Common myeloid progenitor, CD34-positive (primary cell): ENCODE results near the gene ADK.
"Not testable (repeated sequence)": the region's sequence is repeated elsewhere in the genome, so short reads cannot be mapped to it uniquely, and the experiment has no call there.

Experiments
- CTCF ChIA-PET: fragments of 350-600 bp; sonication (Branson Sonifier 250); formaldehyde crosslinking; loops from one replicate; lab custom pipeline; 2021; ENCODE audit warnings: antibody characterized with exemption; lab: Charles Lee
- POLR2A ChIA-PET: fragments of 350-600 bp; sonication (Branson Sonifier 250); formaldehyde crosslinking; loops from one replicate; lab custom pipeline; 2021; ENCODE audit warnings: antibody characterized with exemption; lab: Charles Lee
- DNase-seq, 3 donors: peaks; one replicate each; pipeline versions ENCODE4 v3.0.0 to v3.0.0-alpha.2; 2013
- H3K27ac ChIP-seq, 2 experiments: 1 replicate in 1 of 2; 2 replicates in 1 of 2; pipeline ENCODE4 v1.7.0; 2013; ENCODE audit warnings: inconsistent platforms in 2 of 2, low read length in 2 of 2, mild to moderate bottlenecking in 2 of 2, low read depth in 1 of 2, moderate library complexity in 1 of 2; ENCODE audit not compliant: severe bottlenecking in 2 of 2, insufficient read depth in 1 of 2, poor library complexity in 1 of 2
- H3K27me3 ChIP-seq, 5 experiments: replicated peaks in 2 of 5; 1 replicate in 3 of 5; 2 replicates in 2 of 5; pipeline versions ENCODE4 v1.6.1 to v1.7.0; 2013; ENCODE audit warnings: low read length in 4 of 5, mild to moderate bottlenecking in 2 of 5, moderate library complexity in 2 of 5, inconsistent platforms in 1 of 5; ENCODE audit not compliant: insufficient read depth in 5 of 5, control insufficient read depth in 4 of 5
- H3K36me3 ChIP-seq, 4 experiments: 1 replicate in 2 of 4; 2 replicates in 2 of 4; pipeline versions ENCODE4 v1.6.1 to v1.7.0; 2013; ENCODE audit warnings: low read length in 3 of 4, control low read depth in 1 of 4, mild to moderate bottlenecking in 1 of 4; ENCODE audit not compliant: control insufficient read depth in 4 of 4, insufficient read depth in 4 of 4
- H3K4me1 ChIP-seq, 4 experiments: 1 replicate in 3 of 4; 2 replicates in 1 of 4; pipeline versions ENCODE4 v1.6.1 to v1.7.1; 2013; ENCODE audit warnings: low read length in 3 of 4, mild to moderate bottlenecking in 3 of 4, control low read depth in 1 of 4, inconsistent platforms in 1 of 4, moderate library complexity in 1 of 4; ENCODE audit not compliant: control insufficient read depth in 4 of 4, insufficient read depth in 4 of 4; ENCODE audit errors: control extremely low read depth in 1 of 4
- H3K4me3 ChIP-seq, 7 experiments: 1 replicate in 4 of 7; 2 replicates in 3 of 7; pipeline versions ENCODE4 v1.5.1 to v1.7.0; 2013; ENCODE audit warnings: mild to moderate bottlenecking in 7 of 7, low read length in 6 of 7, moderate library complexity in 6 of 7, inconsistent platforms in 2 of 7, low read depth in 2 of 7, control low read depth in 1 of 7; ENCODE audit not compliant: insufficient read depth in 4 of 7, control insufficient read depth in 1 of 7; ENCODE audit errors: extremely low read depth in 1 of 7
- H3K9me3 ChIP-seq, 5 experiments: 1 replicate in 4 of 5; 2 replicates in 1 of 5; pipeline versions ENCODE4 v1.6.1 to v1.7.1; 2013; ENCODE audit warnings: low read length in 4 of 5, mild to moderate bottlenecking in 2 of 5, inconsistent platforms in 1 of 5, low read depth in 1 of 5, moderate library complexity in 1 of 5; ENCODE audit not compliant: control insufficient read depth in 4 of 5, insufficient read depth in 2 of 5; ENCODE audit errors: control extremely low read depth in 1 of 5
- WGBS: methylation state at CpG from one replicate; pipeline ENCODE4 v1.1.5; 2013; ENCODE audit not compliant: insufficient coverage; 5-methylcytosine and 5-hydroxymethylcytosine counted together

The ADK gene

GRCh38 chr10:74544106-74544505 lies 393.1 kb downstream of the ADK start:
- H3K9me3 ChIP-seq = no peaks in the 10 kb centered on the region
- peaks cover 0 to 2% (median 0%) of the 10 kb centered on the region in 4 experiments for H3K36me3 ChIP-seq
- DNase-seq = no peak
- WGBS = 89% methylated on average over 2 of the region's 2 CpGs
- H3K4me1 ChIP-seq = no peaks in the 10 kb centered on the region
- H3K4me3 ChIP-seq = no peak overlapping the region
- H3K27me3 ChIP-seq = no peaks in the 10 kb centered on the region
- ChIA-PET POLR2A (no interaction called here), CTCF (no interaction called here)
- H3K27ac ChIP-seq = no peak overlapping the region

GRCh38 chr10:74548676-74549075 lies 397.7 kb downstream of the ADK start:
- CTCF ChIA-PET = no interaction called here
- Histone ChIP-seq H3K36me3 (peaks cover 0 to 3% (median 0%) of the 10 kb centered on the region in 4 experiments), H3K4me1 (no peaks in the 10 kb centered on the region), H3K27me3 (no peaks in the 10 kb centered on the region), H3K27ac (no peak overlapping the region), H3K4me3 (no peak overlapping the region), H3K9me3 (no peaks in the 10 kb centered on the region)
- POLR2A ChIA-PET = no interaction called here
- WGBS = no CpG with 5 or more reads among the region's 2 CpGs
- DNase-seq = no peak

- ChIA-PET POLR2A (no interaction called here), CTCF (interaction anchor here (0.5 to 1.5 kb wide), 2 partner anchors 8 to 80 kb away, joined by 3 read pairs; no protein-coding TSS in a partner anchor)
- no peak for DNase-seq
- no peak overlapping the region for H3K27ac ChIP-seq
- peaks cover 0 to 13% (median 6%) of the 10 kb centered on the region in 4 experiments for H3K36me3 ChIP-seq
- H3K4me3 ChIP-seq = no peak overlapping the region
- WGBS = 92% methylated on average over 2 of the region's 2 CpGs
- peaks cover 0 to 2% (median 0%) of the 10 kb centered on the region in 5 experiments for H3K9me3 ChIP-seq
- H3K4me1 ChIP-seq = no peaks in the 10 kb centered on the region
- no peaks in the 10 kb centered on the region for H3K27me3 ChIP-seq
Measured at GRCh38 chr10:74556072-74556705, 405.2 kb downstream of the ADK start.

- H3K9me3 ChIP-seq = peaks cover 0 to 2% (median 0%) of the 10 kb centered on the region in 5 experiments
- H3K27ac ChIP-seq = no peak overlapping the region
- WGBS = no CpG with 5 or more reads among the region's 1 CpG
- DNase-seq = no peak
- peaks cover 0 to 13% (median 6%) of the 10 kb centered on the region in 4 experiments for H3K36me3 ChIP-seq
- no peaks in the 10 kb centered on the region for H3K4me1 ChIP-seq
- no peak overlapping the region for H3K4me3 ChIP-seq
- CTCF ChIA-PET = interaction anchor here (1.5 kb wide), 1 partner anchor 8 kb away, joined by 3 read pairs; no protein-coding TSS in a partner anchor
- no peaks in the 10 kb centered on the region for H3K27me3 ChIP-seq
- POLR2A ChIA-PET = no interaction called here
Measured at GRCh38 chr10:74557098-74557497, 406.1 kb downstream of the ADK start.

- Histone ChIP-seq H3K27ac (no peak overlapping the region), H3K4me3 (no peak overlapping the region), H3K4me1 (no peaks in the 10 kb centered on the region), H3K9me3 (peaks cover 0 to 2% (median 0%) of the 10 kb centered on the region in 5 experiments), H3K36me3 (peaks cover 0 to 13% (median 6%) of the 10 kb centered on the region in 4 experiments), H3K27me3 (no peaks in the 10 kb centered on the region)
- ChIA-PET CTCF (interaction anchor here (1.4 kb wide), 1 partner anchor 45 kb away, joined by 3 read pairs; no protein-coding TSS in a partner anchor), POLR2A (no interaction called here)
- WGBS = 100% methylated on average over 2 of the region's 3 CpGs
- no peak for DNase-seq
Measured at GRCh38 chr10:74558403-74558802, 407.4 kb downstream of the ADK start.

- Histone ChIP-seq H3K4me3 (no peak overlapping the region), H3K27ac (no peak overlapping the region), H3K4me1 (no peaks in the 10 kb centered on the region), H3K9me3 (peaks cover 0 to 2% (median 0%) of the 10 kb centered on the region in 5 experiments), H3K36me3 (peaks cover 0 to 13% (median 6%) of the 10 kb centered on the region in 4 experiments), H3K27me3 (no peaks in the 10 kb centered on the region)
- ChIA-PET CTCF (interaction anchor here (1.4 kb wide), 1 partner anchor 45 kb away, joined by 3 read pairs; no protein-coding TSS in a partner anchor), POLR2A (no interaction called here)
- WGBS = 100% methylated on average over 2 of the region's 3 CpGs
- DNase-seq = no peak
Measured at GRCh38 chr10:74558897-74559296, 407.9 kb downstream of the ADK start.

- DNase-seq, H3K9me3 ChIP-seq, H3K27me3 ChIP-seq, POLR2A ChIA-PET, H3K36me3 ChIP-seq, CTCF ChIA-PET, H3K4me3 ChIP-seq, H3K4me1 ChIP-seq, H3K27ac ChIP-seq: not testable (repeated sequence)
- no CpG with 5 or more reads among the region's 4 CpGs for WGBS
Measured at GRCh38 chr10:74568896-74569295, 417.9 kb downstream of the ADK start.
